Mononuclear cell (primary cell): ENCODE measurements around the gene IGSF11. TPM values are rescaled to one million over a fixed set of nuclear protein-coding genes. Genes with fewer than 3 reads are reported as not detected.

Experiments used
- H3K27me3 ChIP-seq: 2 replicates; pipeline ENCODE4 v1.6.0; 2011; ENCODE audit warnings: low read length, control low read depth; ENCODE audit not compliant: insufficient read depth
- H3K4me1 ChIP-seq: 2 replicates; pipeline ENCODE4 v1.5.1; 2011; ENCODE audit warnings: mild to moderate bottlenecking, low read length, control low read depth; ENCODE audit not compliant: insufficient read depth
- H3K4me3 ChIP-seq: 2 replicates; pipeline ENCODE4 v1.5.1; 2011; ENCODE audit warnings: mild to moderate bottlenecking, low read length, moderate library complexity
- H3K9me3 ChIP-seq: 2 replicates; pipeline ENCODE4 v1.5.1; 2011; ENCODE audit warnings: low read depth, mild to moderate bottlenecking, control low read depth, low read length
- total RNA-seq: library from RNA; depleted of rRNA; stranded (reverse); fragments of >200 nt; gene quantifications from one replicate; pipeline ENCODE4 v1.2.3, GENCODE V29; 2012

The IGSF11 gene
- total RNA-seq, 1 donor = 0.10 TPM

GRCh38 chr3:119018690-119019463 lies 15.8 kb downstream of the IGSF11 start:
- Histone ChIP-seq H3K4me1 (no peaks in the 10 kb centered on the region), H3K27me3 (no peaks in the 10 kb centered on the region), H3K4me3 (no peak overlapping the region), H3K9me3 (no peaks in the 10 kb centered on the region)

GRCh38 chr3:119015942-119016341 lies 18.7 kb downstream of the IGSF11 start:
- Histone ChIP-seq H3K4me3 (no peak overlapping the region), H3K4me1 (no peaks in the 10 kb centered on the region), H3K9me3 (no peaks in the 10 kb centered on the region), H3K27me3 (no peaks in the 10 kb centered on the region)

GRCh38 chr3:119013951-119014350 lies 20.7 kb downstream of the IGSF11 start:
- Histone ChIP-seq H3K4me3 (no peak overlapping the region), H3K4me1 (no peaks in the 10 kb centered on the region), H3K27me3 (no peaks in the 10 kb centered on the region), H3K9me3 (no peaks in the 10 kb centered on the region)

- H3K4me1 ChIP-seq = no peaks in the 10 kb centered on the region
- H3K27me3 ChIP-seq = no peaks in the 10 kb centered on the region
- no peak overlapping the region for H3K4me3 ChIP-seq
- no peaks in the 10 kb centered on the region for H3K9me3 ChIP-seq
These were observed 23.1 kb downstream of the IGSF11 start for GRCh38 chr3:119011528-119011927.

- no peaks in the 10 kb centered on the region for H3K4me1 ChIP-seq
- no peaks in the 10 kb centered on the region for H3K9me3 ChIP-seq
- H3K27me3 ChIP-seq = no peaks in the 10 kb centered on the region
- H3K4me3 ChIP-seq = no peak overlapping the region
These were observed 37.5 kb downstream of the IGSF11 start for GRCh38 chr3:118997190-118997589.

- Histone ChIP-seq H3K4me3 (no peak overlapping the region), H3K27me3 (no peaks in the 10 kb centered on the region), H3K4me1 (no peaks in the 10 kb centered on the region), H3K9me3 (no peaks in the 10 kb centered on the region)
These were observed 42.9 kb downstream of the IGSF11 start for GRCh38 chr3:118991775-118992174.

- Histone ChIP-seq H3K9me3 (no peaks in the 10 kb centered on the region), H3K27me3 (no peaks in the 10 kb centered on the region), H3K4me1 (no peaks in the 10 kb centered on the region), H3K4me3 (no peak overlapping the region)
These were observed 43.7 kb downstream of the IGSF11 start for GRCh38 chr3:118990823-118991560.

- Histone ChIP-seq H3K9me3 (no peaks in the 10 kb centered on the region), H3K4me1 (no peaks in the 10 kb centered on the region), H3K27me3 (no peaks in the 10 kb centered on the region), H3K4me3 (no peak overlapping the region)
These were observed 46.2 kb downstream of the IGSF11 start for GRCh38 chr3:118988198-118989130.

- Histone ChIP-seq H3K27me3 (no peaks in the 10 kb centered on the region), H3K4me3 (no peak overlapping the region), H3K9me3 (no peaks in the 10 kb centered on the region), H3K4me1 (no peaks in the 10 kb centered on the region)
These were observed 47.2 kb downstream of the IGSF11 start for GRCh38 chr3:118987477-118987876.

GRCh38 chr3:118986734-118987133 lies 47.9 kb downstream of the IGSF11 start:
- no peak overlapping the region for H3K4me3 ChIP-seq
- no peaks in the 10 kb centered on the region for H3K27me3 ChIP-seq
- H3K9me3 ChIP-seq = no peaks in the 10 kb centered on the region
- no peaks in the 10 kb centered on the region for H3K4me1 ChIP-seq

GRCh38 chr3:118984699-118985098 lies 49.9 kb downstream of the IGSF11 start:
- no peaks in the 10 kb centered on the region for H3K9me3 ChIP-seq
- H3K4me3 ChIP-seq = no peak overlapping the region
- no peaks in the 10 kb centered on the region for H3K4me1 ChIP-seq
- no peaks in the 10 kb centered on the region for H3K27me3 ChIP-seq

GRCh38 chr3:118981494-118982134 lies 53.0 kb downstream of the IGSF11 start:
- H3K27me3 ChIP-seq = no peaks in the 10 kb centered on the region
- H3K4me1 ChIP-seq = no peaks in the 10 kb centered on the region
- H3K9me3 ChIP-seq = no peaks in the 10 kb centered on the region
- no peak overlapping the region for H3K4me3 ChIP-seq

- H3K4me3 ChIP-seq = no peak overlapping the region
- no peaks in the 10 kb centered on the region for H3K9me3 ChIP-seq
- H3K27me3 ChIP-seq = no peaks in the 10 kb centered on the region
- no peaks in the 10 kb centered on the region for H3K4me1 ChIP-seq
These were observed 53.8 kb downstream of the IGSF11 start for GRCh38 chr3:118980832-118981231.

- Histone ChIP-seq H3K27me3 (no peaks in the 10 kb centered on the region), H3K4me3 (no peak overlapping the region), H3K4me1 (no peaks in the 10 kb centered on the region), H3K9me3 (no peaks in the 10 kb centered on the region)
These were observed 56.3 kb downstream of the IGSF11 start for GRCh38 chr3:118978393-118978758.
